Mesothelial cell of epicardium (in vitro differentiated cells): ENCODE results near the gene SETBP1. TPM values are rescaled to one million over a fixed set of nuclear protein-coding genes. Genes with fewer than 3 reads are reported as not detected.

Source experiments
- DNase-seq, 2 experiments: peaks; one replicate each; pipeline ENCODE4 v3.0.0; 2021; ENCODE audit warnings: low spot score in 2 of 2; ENCODE audit not compliant: unreplicated experiment in 2 of 2
- H3K27ac Mint-ChIP-seq: 2 replicates; pipeline ENCODE4 v1.8.0; 2021; ENCODE audit warnings: mixed read lengths
- H3K27me3 Mint-ChIP-seq: 2 replicates; pipeline ENCODE4 v1.8.0; 2021; ENCODE audit warnings: low read depth, mixed read lengths
- H3K36me3 Mint-ChIP-seq: 2 replicates; pipeline ENCODE4 v1.8.0; 2021; ENCODE audit warnings: mixed read lengths
- H3K4me1 Mint-ChIP-seq: 2 replicates; pipeline ENCODE4 v1.8.0; 2021; ENCODE audit warnings: mixed read lengths
- H3K4me3 Mint-ChIP-seq: 2 replicates; pipeline ENCODE4 v1.8.0; 2021; ENCODE audit warnings: mild to moderate bottlenecking, moderate library complexity, mixed read lengths
- H3K9me3 Mint-ChIP-seq: 2 replicates; pipeline ENCODE4 v1.8.0; 2021; ENCODE audit warnings: mixed read lengths
- total RNA-seq: library from RNA; stranded (reverse); gene quantifications from 3 replicates; pipeline ENCODE4 v1.2.1, GENCODE V29; 2021
- TF ChIP-seq, protein P1 (sequence below): fragments of 200-600 bp; sonication (generic); IDR thresholded peaks from one replicate; pipeline ENCODE4 v1.5.0; 2021; ENCODE audit warnings: antibody characterized with exemption; ENCODE audit not compliant: unreplicated experiment

SETBP1 gene
- total RNA-seq, 1 donor from 2014 or later, result 47.7 TPM

DNA sequence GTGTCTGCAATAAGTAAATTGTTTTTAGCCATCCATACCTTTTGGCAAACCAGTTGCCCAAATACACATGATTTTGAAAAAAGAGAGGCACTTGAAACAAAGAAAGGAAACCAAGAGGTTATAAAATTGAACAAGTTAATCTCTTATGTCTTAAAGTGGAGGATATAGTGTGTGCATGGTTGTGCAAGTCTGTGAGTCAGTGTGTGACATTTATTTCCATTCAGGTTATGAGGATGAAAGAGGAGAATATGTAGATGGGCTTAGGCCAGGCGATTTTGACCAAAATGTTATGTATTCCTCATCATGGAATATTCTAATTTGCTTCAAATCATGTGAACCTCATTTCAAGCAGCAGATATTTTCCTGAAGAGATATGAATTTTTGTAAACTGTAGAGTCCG lies 123.3 kb downstream of the SETBP1 start:
- H3K27ac Mint-ChIP-seq, result no peak overlapping the region
- H3K4me3 Mint-ChIP-seq, result no peak overlapping the region
- TF ChIP-seq, protein P1, sequence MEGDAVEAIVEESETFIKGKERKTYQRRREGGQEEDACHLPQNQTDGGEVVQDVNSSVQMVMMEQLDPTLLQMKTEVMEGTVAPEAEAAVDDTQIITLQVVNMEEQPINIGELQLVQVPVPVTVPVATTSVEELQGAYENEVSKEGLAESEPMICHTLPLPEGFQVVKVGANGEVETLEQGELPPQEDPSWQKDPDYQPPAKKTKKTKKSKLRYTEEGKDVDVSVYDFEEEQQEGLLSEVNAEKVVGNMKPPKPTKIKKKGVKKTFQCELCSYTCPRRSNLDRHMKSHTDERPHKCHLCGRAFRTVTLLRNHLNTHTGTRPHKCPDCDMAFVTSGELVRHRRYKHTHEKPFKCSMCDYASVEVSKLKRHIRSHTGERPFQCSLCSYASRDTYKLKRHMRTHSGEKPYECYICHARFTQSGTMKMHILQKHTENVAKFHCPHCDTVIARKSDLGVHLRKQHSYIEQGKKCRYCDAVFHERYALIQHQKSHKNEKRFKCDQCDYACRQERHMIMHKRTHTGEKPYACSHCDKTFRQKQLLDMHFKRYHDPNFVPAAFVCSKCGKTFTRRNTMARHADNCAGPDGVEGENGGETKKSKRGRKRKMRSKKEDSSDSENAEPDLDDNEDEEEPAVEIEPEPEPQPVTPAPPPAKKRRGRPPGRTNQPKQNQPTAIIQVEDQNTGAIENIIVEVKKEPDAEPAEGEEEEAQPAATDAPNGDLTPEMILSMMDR, result no peak
- peaks cover 22% of the 10 kb centered on the region for H3K36me3 Mint-ChIP-seq
- no peaks in the 10 kb centered on the region for H3K27me3 Mint-ChIP-seq
- peaks cover 5% of the 10 kb centered on the region for H3K9me3 Mint-ChIP-seq
- H3K4me1 Mint-ChIP-seq, result peaks cover 6% of the 10 kb centered on the region
- DNase-seq, result no peak

- H3K4me3 Mint-ChIP-seq, result no peak overlapping the region
- H3K27me3 Mint-ChIP-seq, result no peaks in the 10 kb centered on the region
- peaks cover 6% of the 10 kb centered on the region for H3K4me1 Mint-ChIP-seq
- peaks cover 17% of the 10 kb centered on the region for H3K36me3 Mint-ChIP-seq
- no peak overlapping the region for H3K27ac Mint-ChIP-seq
- TF ChIP-seq, protein P1, result no peak
- peaks cover 4% of the 10 kb centered on the region for H3K9me3 Mint-ChIP-seq
- DNase-seq, result no peak
Observed at GRCh38 chr18:44805176-44805575, 124.5 kb downstream of the SETBP1 start.

DNA sequence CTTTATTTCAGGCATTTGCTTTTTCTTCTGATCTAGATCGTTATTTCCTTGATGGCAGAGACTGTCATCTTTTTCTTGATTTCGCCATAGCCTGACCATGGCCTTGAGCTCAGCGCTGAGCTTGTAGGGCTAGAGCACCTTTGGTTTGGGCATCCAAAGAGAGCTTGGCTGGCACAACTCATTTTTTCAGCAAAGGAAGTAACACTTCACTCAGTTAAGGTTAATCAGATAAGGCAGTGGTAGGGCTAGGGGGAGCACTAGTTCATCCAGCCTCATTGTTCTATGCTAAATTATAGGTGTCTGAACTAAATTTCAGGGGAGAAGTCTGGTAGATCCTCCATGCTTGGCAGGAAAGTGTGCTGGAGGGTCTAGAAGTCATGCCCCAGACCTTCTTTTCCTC lies 125.0 kb downstream of the SETBP1 start:
- Mint-ChIP-seq H3K4me3 (no peak overlapping the region), H3K27ac (no peak overlapping the region), H3K27me3 (no peaks in the 10 kb centered on the region), H3K9me3 (no peaks in the 10 kb centered on the region), H3K36me3 (peaks cover 12% of the 10 kb centered on the region), H3K4me1 (peaks cover 6% of the 10 kb centered on the region)
- DNase-seq, result no peak
- TF ChIP-seq, protein P1, result no peak

DNA sequence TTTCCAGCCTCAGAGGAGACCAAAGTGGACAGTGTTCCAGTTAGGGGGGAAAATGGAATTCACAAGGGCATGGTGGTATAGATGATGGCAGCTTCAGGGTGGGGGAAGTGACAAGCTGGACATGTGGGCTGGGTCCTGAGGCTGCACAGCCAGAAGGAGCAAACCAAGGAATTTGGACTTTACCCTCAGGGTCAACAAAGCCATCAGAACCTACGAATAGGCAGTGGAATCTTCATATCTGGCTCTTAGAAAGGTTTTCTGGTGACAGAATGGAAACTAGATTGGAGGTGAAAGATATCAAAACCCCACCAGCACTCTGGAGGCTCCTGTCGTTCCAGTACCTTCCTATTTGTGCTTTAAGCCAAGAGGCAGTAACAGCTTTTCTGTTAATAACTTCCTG lies 127.1 kb downstream of the SETBP1 start:
- Mint-ChIP-seq H3K27me3 (no peaks in the 10 kb centered on the region), H3K4me3 (no peak overlapping the region), H3K9me3 (no peaks in the 10 kb centered on the region), H3K27ac (no peak overlapping the region), H3K36me3 (peaks cover 6% of the 10 kb centered on the region), H3K4me1 (peaks cover 2% of the 10 kb centered on the region)
- DNase-seq, result no peak
- TF ChIP-seq, protein P1, result no peak

DNA sequence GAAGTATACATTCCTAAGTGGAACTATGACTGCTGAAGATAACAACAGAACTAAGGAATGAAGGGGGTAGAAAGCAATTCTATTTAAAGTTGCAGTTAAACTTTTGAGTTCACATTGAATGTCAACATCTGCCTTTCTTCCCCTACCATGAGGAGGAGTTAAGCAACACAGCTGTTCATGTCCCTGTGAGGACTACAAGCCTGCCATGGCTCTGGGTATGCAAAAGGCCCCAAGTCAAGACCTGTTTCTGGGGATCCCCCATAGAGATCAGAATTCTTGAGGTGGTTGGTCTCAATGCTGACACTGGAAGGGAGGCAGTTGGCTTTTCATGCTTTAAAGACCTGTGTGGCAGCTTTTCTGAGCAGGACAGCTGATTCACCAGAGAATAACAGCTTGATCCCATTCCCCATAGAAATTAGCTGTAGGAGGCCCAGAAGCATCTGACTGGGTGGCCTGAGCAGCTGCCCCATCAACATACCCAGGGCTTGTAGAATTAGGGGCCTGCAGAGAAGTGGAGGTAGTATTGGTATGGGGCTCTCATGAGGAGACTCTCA lies 131.0 kb downstream of the SETBP1 start:
- Mint-ChIP-seq H3K4me1 (peaks cover 8% of the 10 kb centered on the region), H3K4me3 (no peak overlapping the region), H3K27ac (no peak overlapping the region), H3K27me3 (no peaks in the 10 kb centered on the region), H3K36me3 (peaks cover 6% of the 10 kb centered on the region), H3K9me3 (no peaks in the 10 kb centered on the region)
- TF ChIP-seq, protein P1, result no peak
- DNase-seq, result no peak

DNA sequence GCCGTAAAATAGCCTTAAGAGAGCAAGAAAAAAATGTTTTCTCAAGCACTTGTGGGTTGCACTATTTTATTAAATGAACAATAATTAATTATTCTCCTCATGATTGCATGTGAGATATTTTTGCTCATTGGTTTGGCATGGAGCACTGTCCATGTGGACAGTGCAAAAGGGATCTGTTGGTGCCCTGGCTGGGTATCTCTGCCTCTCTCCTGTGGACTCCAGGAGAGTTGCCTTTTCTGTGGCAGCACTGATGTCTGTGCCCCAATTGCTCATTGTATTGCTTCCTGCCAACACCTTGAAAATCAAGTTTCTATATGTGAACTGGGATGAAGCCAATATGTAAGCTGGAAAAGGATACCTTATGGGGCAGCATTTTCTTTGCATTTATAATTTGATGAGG lies 131.7 kb downstream of the SETBP1 start:
- TF ChIP-seq, protein P1, result no peak
- Mint-ChIP-seq H3K27me3 (no peaks in the 10 kb centered on the region), H3K36me3 (peaks cover 6% of the 10 kb centered on the region), H3K4me3 (no peak overlapping the region), H3K9me3 (no peaks in the 10 kb centered on the region), H3K4me1 (peaks cover 14% of the 10 kb centered on the region), H3K27ac (no peak overlapping the region)
- DNase-seq, result no peak
